Measurements from ENCODE around the gene SH2B3.

The SH2B3 gene

DNA sequence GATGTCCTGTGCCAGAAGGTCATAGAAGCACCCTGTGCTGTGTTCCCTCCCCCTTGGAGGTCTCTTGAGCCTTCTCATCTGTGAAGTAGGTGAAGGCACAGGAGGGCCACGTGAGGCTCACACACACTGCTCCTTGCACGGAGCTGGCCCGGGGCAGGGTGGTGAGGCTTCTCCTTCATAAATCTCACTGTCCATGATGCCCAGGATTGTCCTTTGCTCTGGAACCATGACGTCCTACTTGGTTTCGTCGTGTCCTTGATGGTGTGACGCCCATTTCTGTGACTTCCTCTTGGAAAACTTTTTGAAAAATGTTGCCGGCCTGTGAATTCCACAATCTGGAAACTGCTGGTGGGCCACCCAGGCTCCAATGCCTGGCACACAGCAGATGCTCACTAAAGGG is 34.4 kb downstream of the SH2B3 start:
- DNase-seq (ENCODE audit: extremely low read depth, low read depth): no peak
- TF ChIP-seq CTCF (IDR thresholded peaks at IDR 0.05; ENCODE audit: low read depth, low read length, missing control alignments): no peak
- H3K4me3 ChIP-seq (replicated peaks; ENCODE audit: low read depth, low read length): no peak overlapping the region

- no peak for DNase-seq (ENCODE audit: extremely low read depth, low read depth)
- TF ChIP-seq CTCF (IDR thresholded peaks at IDR 0.05; ENCODE audit: low read depth, low read length, missing control alignments): no peak
- H3K4me3 ChIP-seq (replicated peaks; ENCODE audit: low read depth, low read length): no peak overlapping the region
Observed at GRCh38 chr12:111440631-111441030, 34.9 kb downstream of the SH2B3 start.

- TF ChIP-seq CTCF (IDR thresholded peaks at IDR 0.05; ENCODE audit: low read depth, low read length, missing control alignments): no peak
- no peak for DNase-seq (ENCODE audit: extremely low read depth, low read depth)
Observed at GRCh38 chr12:111441107-111441928, 35.6 kb downstream of the SH2B3 start.

DNA sequence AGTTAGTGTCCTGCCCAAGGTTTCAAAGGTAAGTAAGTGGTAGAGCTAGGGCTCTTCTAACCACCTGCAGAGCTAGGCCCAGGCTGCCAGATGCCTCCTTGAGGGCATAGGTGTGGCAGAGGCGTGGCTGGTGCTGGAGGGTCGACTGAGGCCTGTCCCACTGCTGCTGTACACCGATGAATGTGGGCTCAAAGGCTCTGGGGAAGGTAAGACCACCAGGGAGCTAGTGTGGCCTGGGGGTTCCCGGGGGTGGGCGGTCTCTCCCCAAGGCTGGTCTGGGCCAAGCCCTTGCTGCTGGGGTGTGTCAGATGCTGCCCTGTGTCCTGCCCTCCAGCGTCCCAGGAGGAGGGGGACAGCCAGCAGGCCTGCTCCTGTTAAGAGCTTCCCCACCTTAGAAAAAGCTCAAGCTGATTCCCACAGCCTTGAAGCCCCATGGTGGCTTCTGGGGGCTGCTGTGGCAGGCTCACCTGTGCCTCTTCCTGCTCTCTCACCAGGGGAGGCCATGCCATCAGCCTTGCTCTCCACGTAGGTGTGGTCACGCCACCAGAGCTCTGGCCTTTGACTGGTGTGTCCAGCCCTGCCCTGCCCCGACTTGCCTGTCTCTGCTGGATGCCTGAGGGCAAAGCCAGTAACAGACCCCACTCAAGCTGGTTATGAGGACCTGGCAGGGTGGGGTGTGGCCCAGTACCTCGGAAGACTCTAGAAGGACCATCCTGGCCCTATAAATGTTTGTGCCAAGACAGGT is 36.8 kb downstream of the SH2B3 start:
- TF ChIP-seq CTCF (IDR thresholded peaks at IDR 0.05; ENCODE audit: low read depth, low read length, missing control alignments): no peak
- no peak overlapping the region for H3K4me3 ChIP-seq (replicated peaks; ENCODE audit: low read depth, low read length)
- DNase-seq (ENCODE audit: extremely low read depth, low read depth): no peak

More at GRCh38 chr12:111441107-111441928, 35.6 kb downstream of the SH2B3 start:
- H3K4me3 ChIP-seq (replicated peaks; ENCODE audit: low read depth, low read length): no peak overlapping the region

DNA sequence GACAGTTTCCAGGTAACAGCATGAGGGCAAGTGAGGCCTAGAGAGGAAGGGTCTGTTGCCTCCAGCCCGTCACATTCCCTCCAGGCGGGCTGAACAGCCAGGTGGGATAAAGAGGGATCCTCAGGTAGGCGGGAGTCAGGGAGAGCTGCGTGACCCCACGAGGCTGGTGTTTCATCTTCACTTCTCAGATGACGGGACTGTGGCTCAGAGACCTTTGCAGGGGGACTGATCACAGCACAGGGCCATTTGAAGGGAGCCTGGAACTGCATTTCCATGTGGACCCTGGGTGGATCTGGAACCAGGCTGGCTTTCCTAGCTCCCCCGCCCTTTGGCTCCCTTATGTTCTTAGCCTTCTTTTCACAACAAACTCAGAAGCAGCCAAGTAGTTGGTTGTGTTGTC is 37.4 kb downstream of the SH2B3 start:
- TF ChIP-seq CTCF (IDR thresholded peaks at IDR 0.05; ENCODE audit: low read depth, low read length, missing control alignments): no peak
- no peak overlapping the region for H3K4me3 ChIP-seq (replicated peaks; ENCODE audit: low read depth, low read length)
- no peak for DNase-seq (ENCODE audit: extremely low read depth, low read depth)

- DNase-seq (ENCODE audit: extremely low read depth, low read depth): no peak
- no peak for TF ChIP-seq CTCF (IDR thresholded peaks at IDR 0.05; ENCODE audit: low read depth, low read length, missing control alignments)
- no peak overlapping the region for H3K4me3 ChIP-seq (replicated peaks; ENCODE audit: low read depth, low read length)
Observed at GRCh38 chr12:111443586-111443985, 37.9 kb downstream of the SH2B3 start.
